Stromal cell of bone marrow (primary cell): Measurements from ENCODE around the gene NAPA.

ENCODE experiments used
- DNase-seq: peaks from one replicate; pipeline ENCODE4 v3.0.0-alpha.2; 2012; ENCODE audit warnings: low read depth

The NAPA gene

DNA sequence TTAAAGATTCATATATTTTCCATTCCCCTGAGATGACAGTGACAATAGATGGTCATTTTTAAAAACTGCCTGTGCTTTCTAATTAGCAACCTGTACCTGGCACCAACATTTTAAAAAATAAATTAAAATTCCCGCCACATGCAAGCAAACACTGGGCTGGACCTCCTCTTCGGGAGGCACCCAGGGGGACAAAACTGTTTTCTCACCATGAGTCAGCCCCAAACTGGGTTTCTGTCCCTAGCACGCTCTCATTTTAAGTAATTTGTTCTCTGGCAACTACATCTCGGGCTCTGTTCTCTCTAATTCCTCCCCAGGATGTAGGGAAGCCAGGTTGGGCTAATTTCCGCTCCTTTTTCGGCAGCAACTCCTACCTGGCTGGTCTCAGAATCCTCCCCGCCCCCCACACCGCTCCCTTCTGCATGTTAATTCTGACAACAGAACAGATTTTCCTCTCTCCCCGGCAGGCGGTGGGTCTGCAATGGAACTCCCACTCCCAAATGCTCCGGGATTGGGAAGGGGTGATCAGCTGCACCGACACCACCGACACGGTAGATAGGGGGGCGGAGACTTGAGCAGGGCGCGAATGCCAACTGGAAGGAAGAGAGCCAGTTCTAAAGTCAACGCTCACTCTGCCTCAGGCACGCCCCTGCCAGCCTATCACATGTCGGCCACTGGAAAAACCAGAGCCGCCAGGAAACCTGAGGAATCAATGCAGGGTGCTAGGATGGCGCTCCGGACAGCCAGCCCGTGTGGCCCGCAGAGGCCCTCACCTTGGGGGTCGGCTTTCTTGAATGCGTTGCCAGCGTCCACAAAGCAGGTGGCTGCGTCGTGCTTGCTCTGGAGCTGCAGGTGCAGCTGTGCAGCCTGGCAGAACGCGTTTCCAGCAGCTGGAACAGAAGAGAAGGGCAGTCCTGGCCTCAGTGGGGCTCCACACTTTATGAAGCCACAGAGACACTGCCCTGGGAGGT, 14.7 kb downstream of the NAPA start:
- DNase-seq: no peak

DNA sequence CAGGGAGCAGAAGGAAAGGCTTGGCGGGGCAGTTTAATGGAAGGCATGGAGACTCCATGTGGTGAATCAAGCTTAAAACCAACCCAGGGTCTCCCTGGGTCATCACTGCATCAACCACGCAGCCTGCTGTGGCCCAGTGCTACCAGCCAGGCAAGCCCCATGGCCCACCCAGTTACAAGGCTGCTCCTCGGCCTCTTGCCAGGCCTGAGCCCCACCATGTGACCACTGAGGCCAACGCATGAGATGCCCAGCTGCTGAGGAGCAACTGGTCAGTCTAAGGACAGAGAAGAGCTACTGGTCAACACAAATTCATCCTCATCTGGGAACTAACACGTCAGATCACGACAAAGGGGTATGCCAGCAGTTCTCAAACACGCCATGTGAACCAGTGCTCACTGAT, 15.5 kb downstream of the NAPA start:
- DNase-seq: no peak

DNA sequence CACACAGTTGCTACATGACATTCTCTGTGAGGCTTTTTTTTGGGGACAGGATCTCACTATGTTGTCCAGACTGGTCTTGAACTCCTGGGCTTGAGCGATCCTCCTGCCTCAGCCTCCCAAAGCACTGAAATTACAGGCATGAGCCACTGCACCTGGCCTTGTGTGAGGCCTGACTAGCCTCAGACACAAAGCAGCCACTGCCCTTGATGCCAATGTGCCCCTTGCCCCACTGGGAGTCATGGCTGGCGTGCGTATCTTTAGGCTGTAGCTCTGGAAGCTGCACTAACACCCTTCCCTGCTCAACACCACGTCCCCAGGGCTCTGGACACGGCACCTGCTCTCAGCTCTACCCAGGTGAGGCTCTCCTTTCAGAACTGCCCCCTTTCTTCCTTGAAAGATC, 16.3 kb downstream of the NAPA start:
- no peak for DNase-seq

DNA sequence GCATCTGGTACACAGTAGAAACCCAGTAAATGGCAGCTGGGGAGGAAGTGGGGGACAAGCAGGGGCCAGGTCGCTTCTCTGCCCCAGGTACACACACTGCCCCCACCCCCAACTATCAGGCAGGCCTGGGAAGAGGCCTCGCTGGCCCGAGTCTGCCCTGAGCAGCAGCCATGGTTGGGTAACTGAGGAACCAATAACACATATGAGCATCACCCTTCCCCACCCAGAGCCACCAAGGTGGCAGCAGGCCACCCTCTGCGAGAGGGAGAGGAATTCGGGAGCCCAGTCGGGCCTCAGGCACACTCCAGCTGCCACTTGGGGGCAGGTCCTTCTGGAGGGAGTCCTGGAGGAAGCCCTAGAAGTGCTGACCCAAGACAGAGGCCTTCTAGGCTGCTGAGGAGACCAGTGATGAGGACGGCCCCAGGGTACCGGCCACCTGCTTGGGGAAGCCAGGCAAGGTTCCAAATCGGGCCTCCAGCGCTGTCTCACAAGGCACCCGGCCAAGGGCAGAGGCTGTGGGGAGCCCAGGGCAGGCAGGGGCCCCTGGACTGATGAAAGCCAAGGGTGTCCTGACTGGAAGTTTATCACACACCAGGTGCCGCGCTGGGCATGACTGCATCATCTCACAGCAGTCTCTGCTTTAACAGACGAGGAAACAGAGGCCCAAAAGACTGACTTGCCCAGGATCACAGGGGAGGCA, 16.9 kb downstream of the NAPA start:
- no peak for DNase-seq

DNA sequence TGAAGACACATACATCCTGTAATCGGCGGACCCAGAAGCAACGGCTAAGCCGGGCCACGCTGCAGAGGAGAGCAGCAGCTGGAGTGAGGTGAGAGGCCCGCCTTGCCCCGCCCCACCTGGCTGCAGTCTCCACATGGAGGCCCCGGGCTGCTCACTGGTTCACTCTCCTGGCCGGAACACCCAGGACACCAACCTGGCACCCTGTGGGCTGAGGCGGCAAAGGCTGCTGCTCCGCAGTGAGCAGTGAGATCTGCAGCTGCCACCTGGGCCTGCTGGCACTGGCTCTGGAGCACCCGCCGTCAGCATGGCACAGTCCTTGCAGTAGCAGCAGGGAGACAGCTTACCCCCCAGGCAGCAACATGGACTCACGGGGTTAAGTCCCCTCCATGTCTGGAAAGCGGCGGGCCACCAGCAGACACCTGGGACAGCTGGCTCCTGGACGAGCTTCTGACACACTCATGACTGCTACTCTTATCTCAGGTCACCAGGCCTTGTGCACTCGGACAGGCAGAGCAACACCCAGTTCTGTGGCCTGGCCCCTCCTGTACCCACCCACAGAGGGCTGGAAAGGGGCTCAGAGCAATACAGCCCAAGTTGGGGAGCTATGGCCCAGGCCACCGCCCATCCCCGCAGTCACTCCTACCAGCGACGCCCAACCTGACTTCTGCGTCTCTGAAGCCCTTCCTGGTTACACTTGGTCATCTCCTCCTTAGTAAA, 17.7 kb downstream of the NAPA start:
- no peak for DNase-seq

DNA sequence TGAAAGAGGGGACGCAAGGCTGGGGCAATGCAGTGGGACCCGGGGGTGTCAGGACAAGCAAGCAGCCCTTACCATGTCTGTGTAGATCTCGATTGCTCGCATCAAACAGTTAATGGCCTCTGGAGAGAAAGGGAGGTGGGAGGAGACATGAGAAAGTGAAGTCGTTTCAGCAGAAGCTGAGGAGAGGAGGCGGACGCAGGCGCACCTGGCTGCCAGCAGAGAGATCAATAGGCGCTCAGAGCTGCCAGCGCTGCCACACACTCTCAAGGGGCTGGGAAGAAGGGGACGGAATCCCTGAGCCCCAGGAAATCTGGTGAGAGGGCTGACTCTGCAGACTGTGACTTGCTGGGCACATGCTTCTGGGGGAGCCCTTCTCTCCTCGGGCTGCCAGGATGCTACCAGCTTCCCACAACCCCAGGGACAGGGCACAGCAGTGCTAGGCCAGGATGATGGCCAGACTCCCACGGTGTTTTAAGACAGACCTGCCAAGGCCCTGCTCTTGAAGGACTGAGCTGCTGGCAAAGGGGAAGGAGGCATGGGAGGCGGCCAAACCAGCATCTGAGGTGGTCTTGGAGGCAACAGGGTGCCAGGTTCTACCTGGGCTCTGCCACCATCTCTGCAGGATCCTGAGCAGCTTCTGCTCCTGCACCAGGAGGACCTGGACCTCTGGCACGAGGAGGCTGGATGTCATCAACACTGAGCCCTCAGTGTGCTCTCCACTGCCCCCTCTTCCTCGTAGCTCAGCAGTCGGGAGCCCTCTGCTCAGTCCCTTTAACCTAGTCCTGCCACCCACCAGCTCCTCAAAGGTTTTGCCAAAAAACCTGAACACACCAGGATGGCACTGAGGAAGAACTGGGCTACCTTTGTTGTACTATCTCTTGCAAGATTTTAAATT, 19.1 kb downstream of the NAPA start:
- no peak for DNase-seq

DNA sequence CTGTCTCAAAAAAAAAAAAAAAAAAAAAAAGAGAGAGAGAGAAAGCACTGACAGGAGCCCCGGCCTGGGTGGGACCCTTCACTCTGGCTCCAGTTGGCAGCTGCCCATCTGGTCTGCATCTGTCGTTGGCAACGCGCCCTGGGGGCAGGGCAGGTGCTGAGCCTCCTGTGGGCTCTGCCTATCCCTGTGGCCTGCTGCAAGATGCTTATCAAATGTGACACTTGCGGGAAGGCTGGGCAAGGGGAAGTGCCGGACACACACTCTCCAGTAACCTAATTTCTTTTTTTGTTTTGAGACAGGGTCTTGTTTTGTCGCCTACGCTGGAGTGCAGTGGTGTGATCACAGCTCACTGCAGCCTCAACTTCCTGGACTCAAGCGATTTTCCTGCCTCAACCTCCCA, 20.1 kb downstream of the NAPA start:
- DNase-seq: no peak

DNA sequence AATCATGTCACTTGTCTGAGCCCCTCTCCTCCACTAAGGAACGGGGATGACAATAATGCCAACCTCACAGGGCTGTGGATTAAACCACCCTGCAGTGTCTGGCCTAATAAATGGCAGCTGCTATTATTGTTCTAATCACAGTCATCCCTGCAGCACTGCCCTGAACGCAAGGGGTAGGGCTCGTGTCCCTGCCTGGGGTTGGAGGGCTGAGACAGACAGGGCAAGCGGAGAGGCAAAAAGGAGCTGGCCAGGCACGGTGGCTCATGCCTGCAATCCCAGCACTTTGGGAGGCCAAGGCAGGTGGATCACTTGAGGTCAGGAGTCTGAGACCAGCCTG, 20.7 kb downstream of the NAPA start:
- DNase-seq: no peak

DNA sequence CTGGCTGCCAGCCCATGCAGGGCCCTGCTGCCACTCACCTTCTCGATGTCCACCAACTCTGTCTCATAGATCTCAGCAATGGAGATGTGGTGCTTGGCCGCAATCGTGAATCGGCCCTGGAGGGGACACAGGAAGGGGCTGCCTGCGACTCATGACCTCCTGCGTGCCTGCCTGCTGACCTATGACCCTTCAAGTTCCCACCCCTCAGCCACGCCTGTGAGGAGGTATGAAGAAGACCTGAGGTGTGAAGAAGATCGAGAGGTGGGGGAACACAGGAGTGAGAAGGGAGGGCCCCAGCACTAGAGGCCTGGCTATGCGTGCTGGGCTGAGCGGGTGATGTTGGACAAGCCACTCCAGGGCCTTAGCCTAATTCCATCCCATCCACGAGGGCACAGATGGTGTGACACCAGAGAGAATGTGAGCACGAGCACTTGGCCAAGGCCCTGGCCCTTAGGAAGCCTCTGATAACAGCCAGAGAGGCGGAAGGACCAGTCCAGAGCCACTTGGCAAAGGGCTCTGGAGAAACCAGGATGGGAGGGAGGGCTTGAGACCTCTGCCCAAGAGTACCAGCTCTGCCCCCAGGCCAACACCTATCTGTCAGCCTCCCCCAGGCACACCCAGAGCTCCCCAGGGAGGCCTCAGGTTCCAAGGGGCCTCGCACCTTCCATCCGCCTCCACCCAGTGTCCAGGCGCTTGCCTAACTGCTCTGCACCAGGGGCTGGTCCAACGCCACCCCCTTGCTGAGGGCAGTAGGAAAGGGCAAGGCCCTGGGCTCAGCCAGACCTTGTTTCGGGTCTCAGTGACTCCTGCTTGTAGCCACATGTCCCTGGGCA, 21.3 kb downstream of the NAPA start:
- DNase-seq: no peak

DNA sequence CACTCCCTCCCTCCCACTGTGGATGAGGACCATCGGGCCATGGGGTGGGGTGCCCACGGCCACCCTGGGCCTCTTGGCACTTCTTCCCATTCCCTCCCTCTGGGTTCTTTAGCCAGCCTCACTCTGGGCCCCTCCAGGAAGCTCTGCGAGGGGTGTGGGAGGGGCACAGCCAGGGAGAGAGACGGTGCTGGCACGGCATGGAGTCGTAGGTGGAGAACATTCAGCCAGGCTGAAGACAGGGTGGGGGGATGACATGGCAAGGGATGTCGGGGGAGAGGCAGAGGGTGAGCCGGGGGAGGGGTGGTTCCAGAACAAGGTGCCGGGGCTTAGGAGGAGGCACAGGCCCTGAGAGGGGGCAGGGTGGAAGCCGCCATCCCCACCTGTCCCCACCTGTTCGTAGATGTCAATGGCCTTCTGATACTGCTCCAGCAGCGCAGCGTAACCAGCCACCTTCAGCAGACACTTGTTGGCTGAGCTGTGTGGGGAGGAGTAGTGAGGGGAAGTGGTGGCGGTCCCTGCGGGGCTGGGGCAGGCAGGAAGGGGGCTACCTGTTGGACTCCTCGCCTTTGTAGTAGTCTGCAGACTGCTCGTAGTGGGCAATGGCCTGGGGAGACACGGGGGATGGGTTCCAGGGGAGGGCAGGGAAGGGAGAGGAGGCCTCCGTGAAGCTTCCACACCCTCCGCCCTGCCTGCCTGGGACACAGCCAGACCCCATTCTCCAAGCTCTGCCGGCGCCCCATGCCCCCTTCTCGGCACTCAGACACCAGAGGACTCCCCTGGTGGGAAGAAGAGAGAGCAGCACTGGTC, 22.1 kb downstream of the NAPA start:
- DNase-seq: no peak

DNA sequence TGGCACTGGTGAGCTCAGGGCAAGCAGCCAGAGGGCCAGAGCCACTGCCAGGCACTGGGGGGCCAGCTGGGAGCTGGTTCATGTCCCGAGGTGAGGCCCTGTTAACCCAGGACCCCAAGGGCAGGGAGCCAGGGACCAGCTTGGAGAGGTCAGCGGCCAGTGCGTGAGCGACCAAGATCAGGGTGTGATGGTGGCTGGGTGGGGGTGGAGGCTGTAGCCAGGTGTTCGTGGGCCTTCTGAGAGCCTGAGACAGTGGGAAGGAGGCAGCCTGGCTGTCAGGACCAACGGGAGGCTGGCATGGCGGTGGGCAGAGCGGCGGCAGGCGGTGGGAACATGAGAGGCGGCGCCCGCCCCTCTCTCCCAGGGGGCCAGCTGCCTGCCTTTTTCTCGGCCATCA, 22.7 kb downstream of the NAPA start:
- no peak for DNase-seq

DNA sequence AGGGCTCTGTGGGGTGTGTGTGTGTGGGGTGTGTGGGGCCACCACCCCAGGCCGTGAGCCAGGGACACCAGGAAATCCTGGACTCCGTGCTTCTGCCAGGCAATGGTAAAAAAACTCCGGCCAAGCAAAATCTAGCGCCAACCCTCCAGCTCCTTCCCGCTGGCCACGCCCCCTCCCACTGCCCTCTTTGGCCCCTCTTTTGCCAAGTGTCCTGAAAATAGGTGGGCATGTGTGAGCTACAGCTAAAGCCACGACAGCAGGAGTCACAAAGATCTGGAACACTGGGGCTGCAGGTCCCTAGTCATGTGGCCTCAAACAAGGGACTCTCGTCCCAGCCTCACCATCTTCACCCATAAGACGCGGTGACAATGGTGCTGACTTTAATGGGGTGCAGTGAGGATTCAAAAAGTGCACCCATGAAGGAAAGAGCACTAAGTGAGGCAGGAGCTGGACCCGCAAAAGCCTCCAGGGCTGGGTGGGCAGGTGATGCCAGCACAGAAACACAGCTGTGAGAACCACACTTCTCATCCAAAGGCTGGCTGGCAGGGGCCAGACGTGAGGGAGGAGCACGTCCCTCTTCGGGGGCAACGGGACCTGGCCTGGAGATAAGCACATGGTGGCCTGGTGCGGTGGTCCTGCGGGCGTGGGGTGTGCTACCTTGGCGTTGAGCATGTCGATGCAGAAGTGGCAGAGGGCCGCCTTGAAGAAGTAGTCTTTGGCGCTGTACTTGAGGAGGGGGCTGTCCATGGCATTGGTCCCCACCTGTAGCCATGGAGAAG, 23.3 kb downstream of the NAPA start:
- no peak for DNase-seq

DNA sequence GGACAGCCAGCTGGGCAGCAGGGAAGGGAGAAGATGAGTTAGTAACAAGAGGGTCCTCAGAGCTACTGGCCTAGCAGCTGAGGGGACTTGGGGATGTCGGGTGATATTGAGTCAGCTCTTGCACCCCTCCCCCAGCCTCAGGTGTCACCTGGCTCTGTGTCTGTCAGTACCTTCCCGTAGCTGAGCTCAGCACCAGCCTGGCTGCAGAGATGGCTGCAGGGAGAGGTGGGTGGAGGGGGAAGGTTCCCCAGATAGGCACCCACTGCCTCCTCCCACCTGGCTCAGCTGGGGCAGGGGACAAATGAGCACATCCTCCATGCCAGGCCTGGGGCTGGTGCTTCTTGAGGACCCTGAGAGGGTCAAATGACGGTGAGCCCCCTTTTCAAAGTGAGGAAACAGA, 24.0 kb downstream of the NAPA start:
- DNase-seq: no peak

DNA sequence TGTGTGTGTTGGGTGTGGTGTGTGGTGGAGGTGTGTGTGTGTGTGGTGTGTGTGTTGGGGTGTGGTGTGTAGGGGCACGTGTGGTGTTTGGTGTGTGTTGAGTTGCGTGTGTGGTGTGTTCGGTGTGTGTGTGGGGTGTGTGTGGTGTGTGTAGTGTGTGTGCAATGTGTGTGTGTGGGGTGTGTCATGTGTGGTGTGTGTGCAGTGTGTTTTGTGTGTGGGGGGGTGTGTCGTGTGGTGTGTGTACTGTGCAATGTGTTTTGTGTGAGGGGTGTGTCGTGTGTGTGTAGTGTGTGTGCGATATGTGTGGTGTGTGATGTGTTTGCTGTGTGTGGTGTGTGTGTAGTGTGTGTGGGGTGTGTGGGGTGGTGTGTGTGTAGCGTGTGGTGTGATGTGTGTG, 24.8 kb downstream of the NAPA start:
- DNase-seq: no peak

DNA sequence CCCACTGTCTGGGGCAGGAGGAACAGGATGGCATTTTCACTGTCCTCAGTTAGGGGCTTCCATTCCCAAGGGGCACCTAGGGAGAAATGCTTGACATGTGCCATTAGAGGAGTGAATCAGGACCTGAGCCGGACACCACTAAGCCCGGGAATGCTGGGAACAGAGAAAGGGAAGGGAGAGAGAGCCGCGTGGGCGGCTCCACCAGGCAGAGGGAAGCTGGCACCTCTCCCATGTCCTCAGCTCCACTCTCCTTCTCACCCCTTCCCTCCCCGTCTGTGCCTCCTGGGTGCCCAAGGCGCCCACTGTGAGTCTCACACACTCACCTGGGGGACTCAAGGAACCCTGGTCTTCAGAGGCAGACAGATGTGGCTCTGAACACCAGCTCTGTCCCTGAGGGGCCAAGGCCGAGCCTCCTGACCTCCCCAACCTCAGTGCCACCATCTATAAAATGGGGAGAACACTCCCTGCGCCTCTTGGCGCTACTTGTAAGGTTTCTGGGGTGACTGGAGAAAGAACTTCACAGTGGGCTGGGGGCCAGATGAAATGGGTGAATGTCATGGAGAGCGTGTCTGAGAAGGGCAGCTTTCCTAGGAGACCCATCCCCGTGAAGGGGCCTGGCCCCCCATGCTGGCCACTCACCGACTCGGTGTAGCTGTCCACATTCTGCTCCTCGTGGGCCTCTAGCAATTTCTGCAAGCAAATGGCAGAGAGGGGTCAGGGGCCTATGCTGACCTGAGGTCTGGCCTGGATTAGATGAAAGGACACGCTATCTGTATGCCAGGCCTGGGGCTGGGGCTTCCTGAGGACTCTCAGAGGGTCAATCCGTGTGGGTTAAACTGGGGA, 25.6 kb downstream of the NAPA start:
- no peak for DNase-seq

DNA sequence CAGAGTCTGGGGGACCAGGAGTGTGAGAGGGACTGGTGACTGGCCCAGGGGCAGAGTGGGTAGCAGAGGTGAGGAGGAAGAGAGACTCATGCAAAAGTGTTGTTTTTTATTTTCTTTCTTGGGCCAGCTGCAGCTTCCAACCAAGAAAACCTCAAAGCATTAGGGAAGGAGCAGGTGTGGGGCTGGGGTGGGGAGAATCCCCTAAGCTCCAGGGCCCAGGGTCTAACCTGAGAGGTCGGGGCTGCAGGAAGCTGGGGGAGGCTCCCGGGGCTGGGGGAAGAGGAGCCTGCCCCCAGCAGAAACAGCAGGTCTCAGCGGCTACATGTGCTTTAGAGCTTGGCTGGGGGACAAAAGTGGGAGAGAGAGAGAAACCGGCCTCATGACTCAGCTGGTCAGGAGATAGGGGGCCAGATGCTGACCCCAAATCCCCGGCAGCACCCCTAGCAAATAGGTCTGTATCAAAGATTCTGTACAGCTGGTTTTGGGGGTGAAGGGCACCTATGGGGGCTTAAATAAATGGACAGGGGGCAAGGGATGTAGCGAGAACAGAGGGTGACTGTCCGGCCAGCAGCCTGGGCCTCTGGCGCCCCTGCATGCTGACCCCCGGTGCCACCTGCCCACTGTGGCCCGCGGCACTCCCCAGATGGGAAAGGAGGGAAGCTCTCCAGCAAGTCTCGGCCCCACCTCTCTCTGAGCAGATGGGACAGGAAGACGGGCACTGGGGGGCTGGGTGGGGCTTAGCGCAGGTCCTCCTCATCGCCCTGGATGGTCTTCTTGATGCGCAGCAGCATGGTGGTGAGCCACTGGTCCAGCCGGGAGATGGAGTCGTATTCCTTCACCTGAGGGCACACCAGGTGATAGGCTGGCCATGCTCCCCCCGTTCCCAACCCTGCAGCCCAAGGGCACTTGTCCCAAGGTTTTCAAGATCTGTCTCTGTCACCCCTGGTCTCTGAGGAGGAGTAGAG, 27.0 kb downstream of the NAPA start:
- DNase-seq: no peak

DNA sequence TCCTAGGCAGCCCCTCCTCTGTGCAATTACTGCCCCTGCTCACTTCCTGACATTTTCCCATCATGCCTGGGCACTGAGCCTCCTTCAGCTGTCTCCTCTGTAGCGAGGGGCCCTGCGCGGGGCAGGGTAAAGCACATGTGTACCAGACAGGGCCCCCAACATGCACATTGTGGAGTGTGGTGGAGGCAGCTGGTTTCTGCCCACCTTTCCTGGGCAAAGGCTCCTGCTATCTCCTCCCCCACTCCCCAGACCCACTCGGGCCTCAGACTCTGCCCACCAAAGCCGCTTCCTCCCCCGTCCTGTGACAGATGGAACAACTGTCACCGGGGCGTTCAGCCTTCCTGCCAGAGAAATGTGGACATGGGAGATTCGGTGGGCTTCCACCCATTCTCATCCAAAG, 28.0 kb downstream of the NAPA start:
- no peak for DNase-seq
